H1 (cell line): ENCODE results near the gene MPV17. TPM values are rescaled to one million over a fixed set of nuclear protein-coding genes. Genes with fewer than 3 reads are reported as not detected.

Experiments used
- CTCF ChIA-PET: fragments of 300-600 bp; sonication (Branson Sonifier 250); formaldehyde crosslinking; loops from one replicate; lab custom pipeline; 2021; ENCODE audit not compliant: partially characterized antibody; lab: Charles Lee
- POLR2A ChIA-PET: fragments of 300-600 bp; sonication (Branson Sonifier 250); formaldehyde crosslinking; loops from one replicate; lab custom pipeline; 2021; ENCODE audit warnings: inconsistent platforms; ENCODE audit not compliant: partially characterized antibody; lab: Charles Lee
- DNase-seq, 2 experiments: peaks; one replicate each; pipeline versions ENCODE4 v3.0.0 to v3.0.0-alpha.2; 2010 to 2022; ENCODE audit warnings: low spot score in 2 of 2, low read depth in 1 of 2, mixed read lengths in 1 of 2
- FAIRE-seq: peaks from 2 replicates; lab custom pipeline; 2011; peaks lifted over from hg19 to GRCh38; lab: Jason Lieb, UNC
- H2AFZ ChIP-seq: 2 replicates; pipeline ENCODE4 v1.8.1; 2012; ENCODE audit warnings: low read length, inconsistent platforms
- H2AK5ac ChIP-seq: 2 replicates; pipeline ENCODE4 v1.6.1; 2013; ENCODE audit warnings: low read depth, low read length
- H2BK120ac ChIP-seq: replicated peaks from 2 replicates; pipeline ENCODE3; 2013; ENCODE audit warnings: low read depth, low read length, inconsistent platforms
- H2BK12ac ChIP-seq: 2 replicates; pipeline ENCODE4 v1.6.1; 2013; ENCODE audit warnings: low read depth, low read length
- H2BK15ac ChIP-seq: 2 replicates; pipeline ENCODE4 v1.6.1; 2013; ENCODE audit warnings: low read length
- H2BK20ac ChIP-seq: 2 replicates; pipeline ENCODE4 v1.6.1; 2013; ENCODE audit warnings: low read length
- H2BK5ac ChIP-seq: 2 replicates; pipeline ENCODE4 v1.6.1; 2013; ENCODE audit warnings: low read depth, low read length
- H3K14ac ChIP-seq: 2 replicates; pipeline ENCODE4 v1.6.1; 2013; ENCODE audit warnings: inconsistent platforms; ENCODE audit not compliant: insufficient read length
- H3K18ac ChIP-seq: 2 replicates; pipeline ENCODE4 v1.6.1; 2013; ENCODE audit warnings: low read length; ENCODE audit errors: extremely low read depth
- H3K23ac ChIP-seq: 2 replicates; pipeline ENCODE4 v1.6.1; 2013; ENCODE audit warnings: inconsistent platforms; ENCODE audit not compliant: insufficient read length
- H3K23me2 ChIP-seq: 2 replicates; pipeline ENCODE4 v1.6.1; 2013; ENCODE audit warnings: low read depth, low read length
- H3K27ac ChIP-seq: 2 replicates; pipeline ENCODE4 v1.6.1; 2011; ENCODE audit warnings: low read depth, low read length, inconsistent platforms
- H3K27me3 ChIP-seq, 4 experiments: replicated peaks in 1 of 4; 1 replicate in 1 of 4; 2 replicates in 3 of 4; pipeline versions ENCODE4 v1.6.1 to v1.8.1; 2011 to 2013; ENCODE audit warnings: low read length in 3 of 4, mild to moderate bottlenecking in 3 of 4, inconsistent platforms in 2 of 4, mixed read lengths in 2 of 4, moderate library complexity in 1 of 4; ENCODE audit not compliant: control insufficient read depth in 3 of 4, insufficient read depth in 3 of 4; ENCODE audit errors: extremely low read depth in 1 of 4
- H3K36me3 ChIP-seq, 4 experiments: 2 replicates each; pipeline versions ENCODE4 v1.6.1 to v1.8.1; 2011 to 2013; ENCODE audit warnings: mild to moderate bottlenecking in 4 of 4, low read length in 3 of 4, moderate library complexity in 2 of 4, control low read depth in 1 of 4, inconsistent platforms in 1 of 4; ENCODE audit not compliant: insufficient read depth in 4 of 4, control insufficient read depth in 2 of 4
- H3K4ac ChIP-seq: replicated peaks from 2 replicates; pipeline ENCODE3; 2013; ENCODE audit warnings: low read length, low read depth, mixed read lengths, inconsistent platforms; ENCODE audit not compliant: insufficient read length
- H3K4me1 ChIP-seq, 4 experiments: replicated peaks in 1 of 4; 1 replicate in 1 of 4; 2 replicates in 3 of 4; pipeline versions ENCODE4 v1.6.1 to v1.8.1; 2011 to 2013; ENCODE audit warnings: low read length in 3 of 4, inconsistent platforms in 2 of 4, mixed read lengths in 1 of 4; ENCODE audit not compliant: insufficient read depth in 4 of 4, control insufficient read depth in 3 of 4
- H3K4me2 ChIP-seq, 2 experiments: 2 replicates each; pipeline versions ENCODE4 v1.6.1 to v1.8.1; 2011 to 2013; ENCODE audit warnings: low read depth in 2 of 2, low read length in 2 of 2, control low read depth in 1 of 2, inconsistent platforms in 1 of 2, mild to moderate bottlenecking in 1 of 2; ENCODE audit not compliant: insufficient read depth in 1 of 2
- H3K4me3 ChIP-seq, 4 experiments: fragments of 200-600, 300-600 bp in 1 of 4; sonication (generic), shearing (Covaris generic), sonication (Bioruptor Twin) in 1 of 4; 2 replicates each; pipeline versions ENCODE4 v1.5.1 to v1.8.1; 2011 to 2016; ENCODE audit warnings: low read length in 4 of 4, low read depth in 3 of 4, control low read depth in 2 of 4, inconsistent platforms in 2 of 4, mild to moderate bottlenecking in 2 of 4, mixed read lengths in 1 of 4, moderate library complexity in 1 of 4; ENCODE audit not compliant: insufficient read depth in 2 of 4; ENCODE audit errors: extremely low read depth in 1 of 4
- H3K56ac ChIP-seq: replicated peaks from 2 replicates; pipeline ENCODE3; 2013; ENCODE audit warnings: low read depth, mild to moderate bottlenecking, mixed read lengths, low read length, inconsistent platforms; ENCODE audit not compliant: insufficient read length
- H3K79me1 ChIP-seq: 2 replicates; pipeline ENCODE4 v1.6.1; 2013; ENCODE audit warnings: low read depth, low read length, control low read depth
- H3K79me2 ChIP-seq, 2 experiments: 2 replicates each; pipeline versions ENCODE4 v1.6.1 to v1.8.1; 2012 to 2013; ENCODE audit warnings: low read length in 2 of 2, mild to moderate bottlenecking in 2 of 2, inconsistent platforms in 1 of 2; ENCODE audit not compliant: insufficient read depth in 2 of 2, control insufficient read depth in 1 of 2
- H3K9ac ChIP-seq, 4 experiments: replicated peaks in 1 of 4; 1 replicate in 1 of 4; 2 replicates in 3 of 4; pipeline versions ENCODE4 v1.6.1 to v1.8.1; 2011 to 2013; ENCODE audit warnings: low read depth in 3 of 4, low read length in 3 of 4, control low read depth in 2 of 4, mild to moderate bottlenecking in 2 of 4, moderate library complexity in 2 of 4, inconsistent platforms in 1 of 4; ENCODE audit errors: extremely low read depth in 1 of 4
- H3K9me3 ChIP-seq, 2 experiments: 2 replicates each; pipeline versions ENCODE4 v1.6.1 to v1.8.1; 2012 to 2013; ENCODE audit warnings: mild to moderate bottlenecking in 2 of 2, moderate library complexity in 2 of 2, control low read depth in 1 of 2, inconsistent platforms in 1 of 2, low read depth in 1 of 2, low read length in 1 of 2, mixed read lengths in 1 of 2; ENCODE audit not compliant: insufficient read depth in 2 of 2
- H4K20me1 ChIP-seq, 2 experiments: replicated peaks in 1 of 2; 2 replicates each; pipeline versions ENCODE3 to v1.8.1; 2011 to 2013; ENCODE audit warnings: inconsistent platforms in 2 of 2, low read length in 2 of 2, mild to moderate bottlenecking in 1 of 2; ENCODE audit not compliant: insufficient read depth in 2 of 2, control insufficient read depth in 1 of 2
- H4K5ac ChIP-seq: 2 replicates; pipeline ENCODE4 v1.6.1; 2013; ENCODE audit warnings: low read length, low read depth, mixed read lengths, inconsistent platforms; ENCODE audit not compliant: insufficient read length
- H4K8ac ChIP-seq: 2 replicates; pipeline ENCODE4 v1.8.0; 2013; ENCODE audit warnings: mild to moderate bottlenecking, moderate library complexity, low read length, inconsistent platforms; ENCODE audit not compliant: insufficient read depth; ENCODE audit errors: extremely low read depth
- H4K91ac ChIP-seq: replicated peaks from 2 replicates; pipeline ENCODE3; 2013; ENCODE audit warnings: low read length, mixed read lengths, inconsistent platforms; ENCODE audit not compliant: insufficient read length
- KDM4A ChIP-seq: IDR thresholded peaks from one replicate; pipeline ENCODE4 v1.7.1; 2012; ENCODE audit warnings: low read depth, mild to moderate bottlenecking, moderate library complexity, low read length, inconsistent platforms; ENCODE audit not compliant: severe bottlenecking
- WGBS, 2 experiments: shearing (Covaris generic) in 1 of 2; methylation state at CpG; one replicate each; pipeline versions ENCODE4 v1.1.6 to v1.1.7; 2013 to 2015; ENCODE audit warnings: low lambda C conversion rate in 2 of 2, mixed read lengths in 2 of 2, inconsistent platforms in 1 of 2, low coverage in 1 of 2, missing lambda C conversion rate in 1 of 2; ENCODE audit not compliant: insufficient replicate concordance in 2 of 2, insufficient coverage in 1 of 2, insufficient read length in 1 of 2; ENCODE audit errors: extremely low coverage in 1 of 2, missing lambda C conversion rate in 1 of 2; 5-methylcytosine and 5-hydroxymethylcytosine counted together
- polyA plus RNA-seq, 7 experiments: library from polyadenylated mRNA; depleted of rRNA in 3 of 7; stranded (reverse) in 5 of 7; unstranded in 2 of 7; fragments of >200 nt in 5 of 7; fragments of 200-250 nt in 2 of 7; gene quantifications; 1 replicate in 5 of 7; 2 replicates in 1 of 7; 4 replicates in 1 of 7; pipeline versions ENCODE4 v1.2.1 to v1.2.3, GENCODE V29; 2011 to 2013; ENCODE audit warnings: missing spikeins in 2 of 7, mixed read lengths in 2 of 7
- total RNA-seq: library from RNA; stranded (reverse); fragmentation: NEBNext Ultra II Directional; extraction: Animal tissue kit (Norgen Biotek cat#: 25700); gene quantifications from 2 replicates; pipeline ENCODE4 v1.2.1, GENCODE V29; 2021

MPV17 gene
- total and polyA plus RNA-seq, 2 of the 8 experiments (the other 6 are each of a cell fraction or from before 2014, with no cell fraction given), result 45.2 to 181 TPM

- Histone ChIP-seq H4K5ac (no peak overlapping the region), H3K14ac (no peak overlapping the region), H3K18ac (no peak overlapping the region), H2BK15ac (0 out of 2 replicates have a peak overlapping the region, but pooled peaks have one; percentile 32), H3K9ac (no peak overlapping the region), H2BK20ac (no peak overlapping the region), H2AK5ac (no peak overlapping the region), H3K56ac (no peak overlapping the region), H3K4me3 (no peak overlapping the region), H3K4me1 (peaks cover 4 to 18% (median 13%) of the 10 kb centered on the region in 4 experiments), H3K27ac (no peak overlapping the region), H3K4me2 (no peak overlapping the region), H4K20me1 (no peaks in the 10 kb centered on the region), H4K8ac (no peak overlapping the region), H3K36me3 (no peaks in the 10 kb centered on the region), H3K79me2 (no peaks in the 10 kb centered on the region), H4K91ac (no peak overlapping the region), H3K23ac (no peak overlapping the region), H2BK5ac (no peak overlapping the region), H2AFZ (no peak overlapping the region), H2BK12ac (no peak overlapping the region), H3K23me2 (peaks cover 3% of the 10 kb centered on the region), H3K4ac (no peak overlapping the region), H2BK120ac (no peak overlapping the region), H3K27me3 (peaks cover 0 to 4% (median 0%) of the 10 kb centered on the region in 4 experiments; a peak in 1 of 7 replicates), H3K79me1 (no peaks in the 10 kb centered on the region), H3K9me3 (no peaks in the 10 kb centered on the region)
- TF ChIP-seq KDM4A, result no peak
- DNase-seq, result no peak
- FAIRE-seq, result no peak
- CTCF ChIA-PET, result interaction anchor here (0.6 to 20.2 kb wide), 8 partner anchors 9 to 204 kb away, joined by 3 to 413 read pairs (median 4); partner anchors contain the start of gene SLC30A3
- POLR2A ChIA-PET, result interaction anchor here (1.5 to 11.9 kb wide), 3 partner anchors 12 to 37 kb away, joined by 4 to 149 read pairs (median 5); partner anchors contain the start of gene UCN
- WGBS, 2 experiments, result 95% methylated on average over 1 of the region's 1 CpG; no CpG with 5 or more reads in 1 of the 2 experiments
Measured at GRCh38 chr2:27284996-27285395, 37.9 kb downstream of the MPV17 start.
